Nephron progenitor cell (in vitro differentiated cells): ENCODE data around the gene LLPH.

Experiments used
- DNase-seq: peaks from one replicate; pipeline ENCODE4 v3.0.0; 2021
- H3K27ac Mint-ChIP-seq: 2 replicates; pipeline ENCODE4 v1.8.0; 2021; ENCODE audit warnings: mild to moderate bottlenecking, moderate library complexity, mixed read lengths
- H3K27me3 Mint-ChIP-seq: 2 replicates; pipeline ENCODE4 v1.8.0; 2021; ENCODE audit warnings: mild to moderate bottlenecking, low read depth, mixed read lengths; ENCODE audit not compliant: poor library complexity
- H3K36me3 Mint-ChIP-seq: 2 replicates; pipeline ENCODE4 v1.8.0; 2021; ENCODE audit warnings: low read depth, mixed read lengths
- H3K4me1 Mint-ChIP-seq: 2 replicates; pipeline ENCODE4 v1.8.0; 2021; ENCODE audit warnings: mixed read lengths
- H3K4me3 Mint-ChIP-seq: 2 replicates; pipeline ENCODE4 v1.8.0; 2021; ENCODE audit warnings: mild to moderate bottlenecking, moderate library complexity, mixed read lengths
- H3K9me3 Mint-ChIP-seq: 2 replicates; pipeline ENCODE4 v1.8.0; 2021; ENCODE audit warnings: mild to moderate bottlenecking, moderate library complexity, mixed read lengths
- TF ChIP-seq, protein P1 (sequence below): fragments of 200-600 bp; sonication (generic); IDR thresholded peaks from 2 replicates; pipeline ENCODE4 v1.5.0; 2021; ENCODE audit warnings: antibody characterized with exemption

LLPH gene

DNA sequence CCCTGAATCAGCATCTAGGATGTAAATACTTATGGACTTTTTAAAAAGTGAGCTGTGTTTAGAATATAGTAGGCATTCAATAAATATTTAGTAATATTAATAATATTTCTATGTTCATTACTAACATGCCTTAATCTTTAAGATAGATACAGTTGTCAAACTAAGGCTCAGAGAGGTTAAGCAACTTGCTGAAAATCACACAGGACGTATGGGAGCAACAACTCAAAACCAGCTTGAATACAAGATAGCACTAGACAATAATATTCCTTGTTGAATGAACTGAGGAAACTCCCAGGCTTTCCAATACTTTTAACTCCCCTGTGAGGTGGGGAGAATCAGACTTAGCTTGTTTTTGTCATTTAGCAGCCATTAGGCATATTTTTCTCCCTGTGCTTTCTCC, 45.3 kb downstream of the LLPH start:
- Mint-ChIP-seq H3K36me3 (peaks cover 11% of the 10 kb centered on the region), H3K27me3 (no peaks in the 10 kb centered on the region), H3K27ac (no peak overlapping the region), H3K9me3 (peaks cover 28% of the 10 kb centered on the region), H3K4me1 (peaks cover 42% of the 10 kb centered on the region), H3K4me3 (no peak overlapping the region)
- TF ChIP-seq, protein P1, sequence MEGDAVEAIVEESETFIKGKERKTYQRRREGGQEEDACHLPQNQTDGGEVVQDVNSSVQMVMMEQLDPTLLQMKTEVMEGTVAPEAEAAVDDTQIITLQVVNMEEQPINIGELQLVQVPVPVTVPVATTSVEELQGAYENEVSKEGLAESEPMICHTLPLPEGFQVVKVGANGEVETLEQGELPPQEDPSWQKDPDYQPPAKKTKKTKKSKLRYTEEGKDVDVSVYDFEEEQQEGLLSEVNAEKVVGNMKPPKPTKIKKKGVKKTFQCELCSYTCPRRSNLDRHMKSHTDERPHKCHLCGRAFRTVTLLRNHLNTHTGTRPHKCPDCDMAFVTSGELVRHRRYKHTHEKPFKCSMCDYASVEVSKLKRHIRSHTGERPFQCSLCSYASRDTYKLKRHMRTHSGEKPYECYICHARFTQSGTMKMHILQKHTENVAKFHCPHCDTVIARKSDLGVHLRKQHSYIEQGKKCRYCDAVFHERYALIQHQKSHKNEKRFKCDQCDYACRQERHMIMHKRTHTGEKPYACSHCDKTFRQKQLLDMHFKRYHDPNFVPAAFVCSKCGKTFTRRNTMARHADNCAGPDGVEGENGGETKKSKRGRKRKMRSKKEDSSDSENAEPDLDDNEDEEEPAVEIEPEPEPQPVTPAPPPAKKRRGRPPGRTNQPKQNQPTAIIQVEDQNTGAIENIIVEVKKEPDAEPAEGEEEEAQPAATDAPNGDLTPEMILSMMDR, result no peak
- no peak for DNase-seq

DNA sequence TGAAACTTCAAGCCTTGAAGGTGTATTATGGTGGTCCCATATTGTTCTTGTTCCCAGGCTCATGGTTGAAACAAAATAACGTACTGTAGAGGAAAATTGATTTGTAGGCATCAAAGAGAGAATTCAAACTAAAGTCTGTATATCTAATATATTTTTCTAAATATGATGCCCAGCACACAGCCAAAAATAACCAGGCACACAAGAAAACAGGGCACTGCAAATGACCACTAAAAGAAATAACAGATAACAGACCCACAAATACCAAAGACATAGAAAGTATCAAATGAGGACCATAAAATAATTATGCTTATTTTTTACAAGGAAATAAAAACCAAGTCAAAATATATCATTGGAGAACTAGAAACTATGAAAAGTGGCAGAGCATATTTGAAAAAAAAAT, 46.8 kb downstream of the LLPH start:
- Mint-ChIP-seq H3K4me1 (peaks cover 50% of the 10 kb centered on the region), H3K4me3 (no peak overlapping the region), H3K27ac (no peak overlapping the region), H3K27me3 (no peaks in the 10 kb centered on the region), H3K9me3 (peaks cover 28% of the 10 kb centered on the region), H3K36me3 (peaks cover 11% of the 10 kb centered on the region)
- no peak for DNase-seq
- TF ChIP-seq, protein P1, result no peak

DNA sequence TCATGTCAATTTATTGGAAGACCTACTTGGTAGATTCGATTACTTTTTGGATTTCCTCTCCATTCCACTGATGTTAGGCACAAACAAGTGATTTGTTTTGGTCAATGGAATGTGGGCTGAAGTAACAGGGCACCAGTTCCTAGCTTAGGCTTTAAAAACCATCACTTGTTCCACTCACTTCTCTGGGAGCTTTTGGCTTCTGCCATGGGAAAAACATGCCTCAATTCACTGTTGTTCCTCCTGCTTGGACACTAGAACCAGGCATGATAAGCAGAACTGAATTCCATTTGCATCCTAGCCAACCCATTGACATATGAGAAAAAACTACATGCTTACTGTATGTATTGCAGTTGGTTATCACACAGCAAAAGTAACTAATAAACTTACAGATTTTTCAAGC, 47.8 kb downstream of the LLPH start:
- peaks cover 28% of the 10 kb centered on the region for H3K9me3 Mint-ChIP-seq
- no peaks in the 10 kb centered on the region for H3K27me3 Mint-ChIP-seq
- H3K4me1 Mint-ChIP-seq, result peaks cover 41% of the 10 kb centered on the region
- H3K27ac Mint-ChIP-seq, result no peak overlapping the region
- H3K36me3 Mint-ChIP-seq, result peaks cover 11% of the 10 kb centered on the region
- TF ChIP-seq, protein P1, result no peak
- no peak for DNase-seq
- H3K4me3 Mint-ChIP-seq, result no peak overlapping the region

DNA sequence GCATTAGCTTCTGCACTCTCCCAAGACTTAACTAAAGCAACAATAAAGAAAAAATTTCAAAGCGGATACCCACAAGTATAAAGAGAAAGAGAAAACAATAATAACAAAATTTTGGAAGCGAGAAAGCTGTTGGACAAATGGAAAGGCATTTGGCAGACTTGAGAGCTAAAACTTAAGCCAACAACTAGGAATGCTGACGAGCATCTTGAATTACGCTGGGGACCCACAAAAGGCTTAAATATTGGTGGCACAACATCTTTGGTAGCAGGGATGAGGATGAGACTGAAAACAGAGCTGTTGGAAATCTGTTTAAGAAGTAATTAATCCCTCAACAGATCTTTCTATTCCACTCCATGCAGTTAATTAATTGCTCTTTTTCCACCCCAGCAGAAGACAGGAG, 49.8 kb downstream of the LLPH start:
- Mint-ChIP-seq H3K4me1 (peaks cover 24% of the 10 kb centered on the region), H3K9me3 (peaks cover 27% of the 10 kb centered on the region), H3K27ac (peak overlapping the region; percentile 18), H3K27me3 (no peaks in the 10 kb centered on the region), H3K36me3 (peaks cover 11% of the 10 kb centered on the region), H3K4me3 (no peak overlapping the region)
- no peak for DNase-seq
- TF ChIP-seq, protein P1, result no peak

DNA sequence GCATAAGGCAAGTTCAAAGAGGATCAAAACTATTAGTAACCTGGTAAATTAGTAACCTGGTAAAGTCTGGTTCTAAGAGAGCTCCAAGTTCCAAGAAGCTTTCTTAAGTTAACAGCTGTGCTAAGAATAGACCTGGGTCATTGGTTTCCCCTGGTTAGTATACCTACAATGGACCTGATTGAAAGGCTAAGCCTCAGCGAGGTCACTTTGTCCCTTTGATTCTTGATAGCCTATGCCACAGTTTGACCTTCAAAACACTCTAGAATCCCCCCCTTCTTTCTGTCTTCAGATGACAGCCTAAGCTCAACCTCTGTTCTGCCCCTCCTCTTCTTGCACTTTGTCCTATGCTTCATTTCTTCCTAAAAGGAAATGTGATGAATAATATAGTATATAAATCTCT, 53.0 kb downstream of the LLPH start:
- H3K27ac Mint-ChIP-seq, result no peak overlapping the region

DNA sequence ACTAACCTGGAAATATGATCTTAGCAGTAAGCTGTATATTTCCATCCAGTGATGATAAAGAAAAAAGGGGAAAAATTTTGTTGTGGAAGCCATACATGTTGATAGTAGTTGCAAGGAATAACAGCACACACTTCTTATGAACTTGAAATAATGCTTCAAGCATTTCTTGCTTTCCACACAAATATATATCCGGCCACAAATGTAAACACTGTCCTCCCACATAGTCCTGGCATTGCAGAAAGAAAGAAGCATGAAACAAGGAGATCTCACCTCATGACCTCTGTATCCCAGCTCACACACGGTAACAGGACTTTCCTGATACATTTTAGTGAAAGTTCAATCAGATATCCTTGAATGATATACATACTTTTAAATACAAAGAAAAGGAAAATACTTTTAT, 56.0 kb downstream of the LLPH start:
- Mint-ChIP-seq H3K9me3 (peaks cover 3% of the 10 kb centered on the region), H3K36me3 (no peaks in the 10 kb centered on the region), H3K27ac (no peak overlapping the region), H3K4me1 (peaks cover 14% of the 10 kb centered on the region), H3K27me3 (peaks cover 5% of the 10 kb centered on the region), H3K4me3 (no peak overlapping the region)
- DNase-seq, result no peak
- TF ChIP-seq, protein P1, result no peak

More for the DNA sequence above, 53.0 kb downstream of the LLPH start:
- no peak for DNase-seq
- Mint-ChIP-seq H3K9me3 (peaks cover 7% of the 10 kb centered on the region), H3K36me3 (no peaks in the 10 kb centered on the region), H3K4me1 (peaks cover 32% of the 10 kb centered on the region), H3K4me3 (no peak overlapping the region), H3K27me3 (peaks cover 2% of the 10 kb centered on the region)
- TF ChIP-seq, protein P1, result no peak
